SKM-1 treated with dmso at 0.1 percent for 144 hours (cell line): ENCODE results near the gene FAR2.
"Not testable (repeated sequence)": the region's sequence is repeated elsewhere in the genome, so short reads cannot be mapped to it uniquely, and the experiment has no call there.

Source experiments
- DNase-seq: peaks from one replicate; lab custom pipeline; 2025; ENCODE audit not compliant: unreplicated experiment; lab: John Stamatoyannopoulos, UW

FAR2 gene

DNA sequence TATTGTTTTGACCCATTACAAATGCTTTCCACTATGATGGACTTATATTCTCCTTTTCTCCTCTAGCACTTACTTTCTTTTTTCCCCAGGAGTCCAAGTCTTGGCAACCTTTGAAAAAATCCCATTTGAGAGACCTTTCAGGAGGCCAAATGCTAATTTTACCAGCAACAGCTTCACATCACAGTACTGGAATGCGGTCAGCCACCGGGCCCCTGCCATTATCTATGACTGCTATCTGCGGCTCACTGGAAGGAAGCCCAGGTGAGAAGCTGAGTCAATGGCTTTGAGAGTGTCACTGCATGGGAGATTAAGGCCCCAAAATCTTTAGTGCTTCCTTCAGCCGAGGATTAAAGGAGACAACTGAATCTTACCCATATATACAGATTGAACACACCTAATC lies 167.7 kb downstream of the FAR2 start:
- DNase-seq, result no peak

DNA sequence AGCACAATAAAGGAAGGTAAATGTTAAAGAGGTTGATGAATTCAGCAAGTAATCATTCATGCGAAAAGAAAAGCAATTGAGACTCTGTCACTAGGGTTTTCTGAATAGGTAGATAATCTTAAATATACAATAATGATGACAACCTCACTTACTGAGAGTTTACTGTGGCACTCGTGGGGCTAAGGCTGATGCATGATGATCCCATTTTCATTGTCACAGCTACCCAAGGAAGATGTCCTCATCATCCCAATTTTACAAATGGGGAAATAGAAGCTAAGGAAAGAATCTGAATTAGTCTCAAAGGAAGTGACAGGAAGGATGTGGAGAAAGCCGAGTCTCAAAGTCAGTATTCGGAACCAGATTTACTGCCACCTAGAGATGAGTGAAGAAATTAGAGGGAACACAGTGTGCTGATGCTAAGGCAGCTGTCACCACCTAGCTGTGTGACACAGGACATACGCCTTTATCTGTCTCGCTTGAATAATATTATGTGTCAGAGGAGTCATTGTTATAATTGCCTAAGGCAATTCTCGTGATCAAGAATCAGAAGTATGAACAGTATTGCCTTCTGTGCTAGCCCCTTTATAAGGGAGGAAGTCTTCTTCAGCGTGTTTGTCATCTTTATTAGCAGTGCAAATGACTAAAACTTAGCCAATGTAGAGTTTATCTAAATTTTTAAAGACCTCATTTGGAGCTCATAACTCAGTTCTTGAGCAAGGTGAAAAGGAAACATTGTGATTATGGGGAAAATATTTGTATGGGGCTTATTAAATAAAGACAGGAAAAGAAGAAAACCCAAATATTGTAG lies 168.7 kb downstream of the FAR2 start:
- peak; percentile 61 for DNase-seq

DNA sequence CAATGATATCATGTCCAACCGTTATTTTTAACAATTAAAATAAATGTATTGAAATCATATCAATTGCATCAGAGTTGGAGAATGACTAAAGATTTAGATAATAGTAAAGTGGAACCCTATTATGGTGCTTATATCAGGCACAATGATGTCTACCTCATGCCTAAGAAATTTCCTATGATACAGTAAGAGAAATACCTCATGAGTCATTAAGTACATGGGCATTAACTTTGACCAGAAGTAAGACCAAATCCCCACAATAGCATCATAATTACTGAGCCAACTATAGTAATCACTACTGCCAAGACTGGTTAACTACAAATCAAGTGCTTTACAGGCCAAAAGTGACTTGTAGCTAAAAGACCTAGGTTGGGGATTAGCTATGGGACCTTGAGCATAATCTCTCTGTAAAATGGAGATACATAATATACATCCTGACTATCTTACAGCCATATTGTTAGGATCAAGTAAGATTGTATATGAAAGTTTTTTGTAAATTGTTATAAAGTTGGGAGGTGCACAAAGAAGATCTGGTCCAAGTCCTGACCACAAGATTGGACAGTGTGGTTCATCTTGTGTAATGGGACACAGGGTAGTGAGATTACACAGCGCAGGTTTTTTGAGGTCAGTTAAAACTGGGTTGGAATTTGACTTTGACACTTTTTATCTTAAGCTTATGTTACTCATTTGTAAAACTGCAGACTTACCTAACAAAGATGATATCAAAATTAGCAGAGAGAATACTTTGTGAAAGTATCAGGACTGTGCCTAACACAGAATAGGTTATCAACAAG lies 171.4 kb downstream of the FAR2 start:
- DNase-seq, result no peak

DNA sequence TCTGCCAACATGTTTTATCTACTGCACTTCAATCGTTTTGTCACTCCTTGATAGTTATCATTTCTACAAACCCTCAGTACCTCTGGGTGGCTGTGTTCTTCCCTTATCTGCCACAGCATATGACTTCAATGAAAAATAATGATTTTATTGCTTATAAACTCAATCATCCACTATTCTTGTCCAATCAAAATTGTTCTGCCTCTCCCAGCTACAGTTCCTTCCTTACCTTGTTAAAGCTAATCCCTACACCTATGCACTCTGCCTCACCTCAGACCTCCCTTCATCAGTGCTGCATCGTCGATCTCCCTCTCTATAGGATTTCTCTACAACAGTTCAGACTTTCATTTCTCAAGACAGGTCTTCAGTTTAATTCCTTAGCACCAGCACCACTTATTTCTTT lies 173.1 kb downstream of the FAR2 start:
- DNase-seq, result no peak

DNA sequence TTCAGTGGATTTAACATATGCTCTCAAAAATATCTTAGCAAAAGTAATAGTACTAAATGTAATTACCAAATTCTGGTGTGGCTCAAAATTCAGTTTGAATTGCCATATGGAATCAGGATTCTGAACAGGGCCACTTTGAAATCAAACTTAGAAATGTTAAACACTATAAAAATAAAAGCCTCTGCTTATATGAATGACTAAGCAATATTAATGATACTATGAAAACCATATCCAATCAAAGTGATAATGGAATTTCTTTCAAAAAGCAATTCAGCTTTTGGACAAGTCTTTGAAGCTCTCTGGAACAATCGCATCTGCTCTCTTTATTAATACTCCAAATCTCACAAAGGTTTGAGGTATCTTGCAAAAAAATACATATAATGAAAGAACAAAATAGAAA lies 180.3 kb downstream of the FAR2 start:
- DNase-seq, result no peak

DNA sequence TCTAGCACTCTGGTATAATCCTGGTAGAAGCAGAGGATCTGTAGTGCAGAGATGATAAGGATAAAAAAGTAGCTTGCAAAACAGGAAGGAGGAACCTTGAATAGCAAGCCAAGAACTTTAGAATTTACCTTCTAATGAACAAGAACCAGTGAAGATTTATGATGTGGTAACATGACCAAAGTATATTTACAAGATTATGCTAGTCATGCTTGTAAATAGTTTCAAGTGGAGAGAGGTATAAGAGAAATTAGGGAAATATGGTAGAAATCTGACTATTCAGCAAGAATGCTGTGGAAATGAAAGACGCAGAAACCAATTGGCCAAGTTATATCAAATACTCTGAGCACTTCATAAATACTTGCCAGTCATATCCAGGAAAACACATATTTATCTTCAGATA lies 184.1 kb downstream of the FAR2 start:
- no peak for DNase-seq

DNA sequence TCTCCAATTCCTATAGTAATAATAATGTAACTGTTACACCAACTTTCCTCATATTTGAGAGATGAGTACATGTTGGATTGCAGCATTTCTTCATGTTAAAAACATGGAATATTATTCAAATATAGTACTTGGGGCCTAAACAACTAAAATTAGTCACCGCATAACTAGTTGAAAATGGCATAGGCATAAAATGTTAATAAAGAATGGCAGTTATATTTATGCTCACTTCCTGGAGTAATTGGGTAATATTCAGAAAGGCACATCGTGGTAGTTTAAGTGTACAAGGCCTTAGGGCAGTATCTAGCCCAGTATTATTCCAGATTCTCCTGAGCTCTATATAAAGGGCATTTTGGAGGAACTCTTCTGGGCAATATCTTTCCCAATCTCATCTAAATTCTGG lies 185.9 kb downstream of the FAR2 start:
- no peak for DNase-seq

DNA sequence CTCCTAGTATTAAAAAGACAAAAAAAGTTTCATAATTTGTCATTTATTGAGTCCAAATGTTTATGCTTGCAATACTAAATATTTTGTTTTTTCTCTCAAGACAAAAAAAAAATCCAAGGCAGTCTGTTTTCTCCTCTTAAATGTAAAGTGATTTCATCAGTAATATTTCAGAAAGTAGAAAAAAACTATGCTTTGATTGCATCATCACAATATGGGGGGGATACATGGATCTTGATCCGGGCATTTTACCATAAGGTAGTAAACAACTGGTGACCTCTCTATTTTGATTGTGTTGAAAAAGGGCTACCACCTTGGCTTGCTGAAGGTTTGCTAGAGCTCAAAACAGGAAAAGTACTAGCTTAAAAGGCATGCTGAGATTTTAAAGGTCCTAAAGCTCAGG lies 188.2 kb downstream of the FAR2 start:
- no peak for DNase-seq

DNA sequence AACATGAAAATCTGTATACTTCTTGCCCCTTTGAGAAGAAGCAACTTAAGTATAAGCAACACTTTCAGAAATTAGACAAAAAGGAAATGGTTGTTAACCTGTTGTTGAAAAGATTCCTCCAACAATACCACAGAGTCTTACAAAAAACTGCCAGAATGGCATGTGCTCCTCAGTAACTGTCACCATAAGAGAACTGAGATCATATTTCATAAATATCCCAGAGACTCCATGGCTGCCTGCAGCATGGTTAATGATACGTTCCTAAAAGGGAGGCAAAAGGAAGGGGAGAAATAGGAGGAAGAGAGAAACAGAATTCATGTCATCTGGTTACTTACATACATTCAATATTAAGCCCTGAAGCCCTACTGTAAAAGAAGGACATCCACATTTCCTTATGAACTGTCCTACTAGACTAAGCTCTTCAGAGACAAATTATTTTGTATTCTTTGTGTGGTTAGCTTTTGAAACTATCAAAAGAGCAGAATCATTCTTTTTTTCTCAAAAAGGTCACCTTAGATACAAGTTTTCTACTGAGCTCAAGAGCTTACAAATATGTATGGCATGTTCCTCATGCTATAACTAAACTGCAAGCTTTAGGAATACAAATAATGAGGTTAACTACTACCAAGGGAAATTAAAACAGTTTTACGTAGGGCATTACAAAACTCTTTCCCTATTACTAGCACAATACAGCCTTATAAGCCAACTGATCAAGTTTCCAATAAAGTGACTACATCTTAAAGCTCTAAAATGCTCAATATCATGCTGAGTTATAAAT lies 194.1 kb downstream of the FAR2 start:
- no peak for DNase-seq

DNA sequence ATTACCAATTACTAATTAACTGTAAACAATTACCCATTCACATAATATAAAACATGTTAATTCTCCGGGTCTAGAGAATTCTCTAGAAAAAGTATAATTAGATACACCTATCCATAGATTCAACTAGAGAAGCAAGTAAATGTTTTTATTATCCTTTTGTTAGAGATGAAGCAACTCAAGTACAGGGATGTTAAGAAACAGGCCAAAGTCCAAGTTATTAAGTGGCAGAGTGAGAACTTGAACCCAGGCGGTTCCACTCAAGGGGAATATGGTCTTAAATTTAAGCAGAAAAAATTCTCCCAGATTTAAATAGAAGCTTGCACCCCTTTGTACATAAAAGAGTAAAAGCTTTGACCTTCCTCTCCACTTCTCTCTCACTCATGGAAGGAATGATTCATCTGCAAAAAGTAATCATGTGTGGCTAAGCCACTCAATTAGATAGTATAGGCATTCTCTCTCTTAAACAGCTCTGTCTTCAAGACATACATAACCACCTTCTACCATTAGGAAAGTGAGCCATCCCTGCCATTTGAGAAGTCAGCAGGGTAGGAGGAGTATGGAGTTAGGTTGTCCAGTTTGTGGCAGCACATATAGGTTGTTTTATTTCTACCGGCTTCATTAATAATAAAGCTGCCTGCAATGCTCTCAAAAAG lies 197.8 kb downstream of the FAR2 start:
- DNase-seq, result no peak

DNA sequence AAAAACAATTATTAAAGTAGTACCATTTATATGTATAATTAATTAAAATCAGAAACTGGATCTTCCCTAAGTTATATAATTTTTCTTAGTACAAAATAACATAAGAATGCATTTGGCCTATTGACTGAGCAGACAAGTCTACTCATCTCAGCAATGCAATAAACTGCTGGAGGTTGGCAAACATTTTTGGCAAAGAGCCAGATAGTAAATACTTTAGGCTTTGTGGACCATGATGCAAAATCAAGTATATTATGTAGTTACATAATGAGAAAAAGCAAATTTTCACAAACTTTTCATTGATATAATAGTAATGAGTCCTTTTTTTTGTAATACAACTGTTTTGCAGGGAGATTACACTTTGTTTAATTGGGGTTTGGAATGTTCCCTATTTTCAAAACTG lies 201.0 kb downstream of the FAR2 start:
- DNase-seq, result no peak

DNA sequence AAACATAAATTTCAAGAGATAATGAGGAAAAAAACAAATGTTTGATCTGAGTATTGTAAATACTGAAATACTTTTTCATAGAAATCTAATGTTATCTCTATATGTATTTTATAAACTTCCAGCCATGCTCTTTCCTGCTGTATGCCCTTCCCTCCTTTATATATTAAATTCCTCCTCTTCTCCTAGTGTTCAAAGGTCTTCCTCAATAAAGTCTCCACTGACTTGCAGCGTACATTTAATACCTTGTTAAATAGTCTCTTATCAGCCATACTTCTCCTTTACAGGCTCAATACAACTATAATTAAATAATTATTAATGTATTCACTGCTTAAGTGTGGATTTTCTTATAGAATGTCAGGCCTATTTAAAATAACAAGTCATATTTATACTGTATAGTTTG lies 205.9 kb downstream of the FAR2 start:
- DNase-seq, result no peak

DNA sequence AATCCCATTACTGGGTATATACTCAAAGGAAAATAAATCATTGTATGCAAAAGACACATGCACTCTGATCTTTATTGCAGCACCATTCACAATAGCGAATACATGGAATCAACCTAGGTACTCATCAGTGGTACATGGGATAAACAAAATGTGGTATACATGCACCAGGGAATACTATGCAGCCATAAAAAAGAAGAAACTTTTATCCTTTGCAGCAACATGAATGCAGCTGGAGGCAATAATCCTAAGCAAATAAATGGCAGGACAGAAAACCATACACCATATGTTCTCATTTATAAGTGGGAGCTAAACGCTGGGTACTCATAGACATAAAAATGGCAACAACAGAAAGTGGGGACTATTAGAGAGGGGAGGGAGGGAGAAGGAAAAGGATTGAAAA lies 216.0 kb downstream of the FAR2 start:
- DNase-seq, result no peak

DNA sequence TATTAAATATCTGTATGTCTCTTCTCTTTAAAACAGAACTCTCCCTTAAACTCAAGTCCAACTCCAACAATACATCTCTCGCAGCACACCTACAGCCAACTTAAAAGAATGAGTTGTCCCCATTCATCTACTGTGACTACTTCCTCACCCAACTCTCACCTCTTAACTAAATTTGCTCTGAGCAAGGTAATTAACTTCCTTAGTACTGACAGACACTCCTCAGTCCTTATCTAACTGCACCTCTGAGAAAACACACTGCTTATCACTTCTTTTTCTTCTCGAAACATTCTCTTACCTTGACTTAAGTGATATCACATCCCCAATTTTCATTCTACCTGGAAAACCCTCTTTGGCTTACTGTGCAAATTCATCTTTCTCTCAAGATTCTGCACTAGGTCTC lies 224.9 kb downstream of the FAR2 start:
- no peak for DNase-seq

DNA sequence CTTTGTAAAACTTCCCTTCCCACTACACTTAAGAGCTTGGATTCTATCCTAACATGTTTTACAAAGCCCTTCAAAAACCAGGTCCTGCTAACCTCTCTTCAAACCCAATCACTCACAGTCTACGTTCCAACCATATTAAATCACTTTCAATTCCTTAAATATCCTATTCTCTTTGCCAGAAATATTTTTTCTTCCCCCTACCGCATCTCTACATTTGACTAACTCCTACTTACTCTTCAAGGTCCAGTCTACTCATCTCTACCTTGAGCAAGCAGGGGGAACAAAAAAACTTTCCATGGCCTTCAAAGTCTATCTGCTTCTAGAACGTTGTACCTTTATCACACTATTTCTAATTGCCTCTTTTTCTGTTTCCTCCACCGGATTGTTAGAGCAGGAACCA lies 225.8 kb downstream of the FAR2 start:
- DNase-seq, result no peak

DNA sequence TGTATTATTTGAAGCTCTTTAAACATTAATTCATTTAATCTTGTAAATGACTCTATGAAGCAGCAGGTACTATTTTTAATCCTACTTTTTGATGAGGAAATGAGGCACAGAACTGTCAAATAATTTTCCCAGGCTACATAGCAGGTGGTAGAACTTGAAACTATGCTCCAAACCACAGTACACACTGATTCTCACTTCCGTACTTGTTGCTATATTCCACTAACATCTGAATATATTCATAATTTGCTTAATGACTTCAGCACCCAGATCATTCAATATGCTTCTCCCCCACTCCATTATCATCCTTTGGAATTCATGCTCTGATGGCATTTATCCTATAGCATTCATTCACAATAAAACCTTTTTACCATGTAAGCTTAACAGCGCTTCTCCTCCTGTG lies 227.0 kb downstream of the FAR2 start:
- no peak for DNase-seq

DNA sequence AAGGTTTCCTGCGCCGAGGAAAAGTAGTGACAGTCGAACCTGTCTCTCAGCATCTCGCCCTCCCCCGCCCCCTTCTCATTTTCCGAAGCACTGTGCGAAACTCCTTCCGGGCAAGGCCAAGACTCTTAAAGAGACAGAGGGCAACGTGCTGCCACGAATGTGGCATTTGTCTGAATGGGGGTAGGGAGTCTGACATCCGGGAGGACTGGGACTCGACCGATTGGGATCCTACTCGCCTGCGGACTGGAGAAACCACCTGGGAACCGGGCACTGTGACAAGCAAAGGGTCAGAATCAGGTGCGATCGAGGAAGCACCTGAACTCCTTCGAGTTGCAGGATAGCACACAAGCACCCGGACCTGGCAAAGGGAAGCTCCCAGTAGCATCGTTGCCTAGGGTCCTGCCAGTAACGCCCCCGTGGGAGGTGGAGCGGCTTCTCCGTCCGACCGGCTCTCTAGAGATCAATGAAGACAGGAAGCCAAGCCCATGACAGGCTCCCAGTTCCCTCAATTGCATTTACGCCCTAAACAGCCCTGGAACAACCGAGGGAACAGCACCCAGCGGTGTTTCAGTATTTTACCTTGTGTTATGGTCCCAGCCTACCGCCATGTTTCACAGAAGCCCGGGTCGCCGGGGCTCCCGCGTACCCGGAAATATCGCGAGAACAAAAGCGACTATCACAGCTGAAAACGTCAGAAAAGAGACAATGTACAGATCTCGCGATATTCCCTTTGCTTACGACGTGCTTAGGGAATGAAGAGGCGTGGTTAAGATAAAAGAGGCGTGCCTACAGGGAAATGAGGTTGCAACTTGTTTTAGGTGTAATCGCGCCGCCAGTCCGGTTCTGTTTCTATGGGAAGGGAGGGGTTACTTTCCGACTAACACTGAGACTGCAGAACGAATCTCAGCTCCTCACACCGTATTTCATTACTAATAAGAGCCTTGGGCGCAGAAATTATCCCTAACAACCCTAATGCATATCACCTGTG lies 231.8 kb downstream of the FAR2 start, which contains the start of gene ERGIC2:
TSS of gene ERGIC2 (minus strand) at position 637 of the 988 bp plus-strand sequence. CDS start 9,539 bp downstream, outside the sequence.
- DNase-seq, result peak; percentile 90

DNA sequence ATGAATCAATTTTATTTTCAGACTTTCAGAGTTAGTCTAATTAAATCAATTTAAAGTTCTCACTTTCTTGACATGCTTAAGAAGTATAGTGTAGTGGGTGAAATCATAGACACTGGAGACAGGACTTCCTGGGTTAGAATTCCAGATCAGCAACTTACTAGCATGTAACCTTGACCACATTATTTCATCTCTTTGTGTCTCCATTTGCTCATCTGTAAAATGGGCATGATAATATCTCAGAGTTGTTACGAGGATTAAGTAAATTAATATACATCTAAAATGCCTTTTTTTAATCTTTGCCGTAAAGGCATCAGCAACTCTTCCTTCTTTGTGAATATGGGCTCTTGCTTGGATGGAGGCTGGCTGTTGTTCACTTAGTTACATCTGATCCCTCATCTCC lies 233.2 kb downstream of the FAR2 start:
- DNase-seq, result no peak

DNA sequence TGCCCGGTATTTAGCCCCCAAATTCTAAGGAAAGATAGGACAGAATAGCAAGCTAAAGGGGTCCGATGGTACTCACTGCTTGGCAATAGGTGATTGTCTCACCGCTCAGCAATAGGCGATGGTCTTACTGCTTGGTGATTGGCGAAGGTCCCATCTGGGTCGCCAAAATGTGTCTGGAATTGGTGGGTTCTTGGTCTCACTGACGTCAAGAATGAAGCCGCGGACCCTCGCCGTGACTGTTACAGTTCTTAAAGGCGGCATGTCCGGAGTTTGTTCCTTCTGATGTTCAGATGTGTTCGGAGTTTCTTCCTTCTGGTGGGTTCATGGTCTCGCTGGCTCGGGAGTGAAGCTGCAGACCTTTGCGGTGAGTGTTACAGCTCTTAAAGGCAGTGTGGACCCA lies 236.1 kb downstream of the FAR2 start:
- not testable (repeated sequence) for DNase-seq
